ENCODE measurements around the gene ZNF236.

Gene ZNF236

GRCh38 chr18:77012120-77012519 lies 189.8 kb downstream of the ZNF236 start:
- DNase-seq (ENCODE audit: extremely low read depth, low read depth), result no peak
- no peak for TF ChIP-seq CTCF (IDR thresholded peaks at IDR 0.05; ENCODE audit: low read depth, low read length, missing control alignments)
- H3K4me3 ChIP-seq (replicated peaks; ENCODE audit: low read depth, low read length), result no peak overlapping the region

- TF ChIP-seq CTCF (IDR thresholded peaks at IDR 0.05; ENCODE audit: low read depth, low read length, missing control alignments), result no peak
- H3K4me3 ChIP-seq (replicated peaks; ENCODE audit: low read depth, low read length), result no peak overlapping the region
Measured at GRCh38 chr18:77012806-77013541, 190.6 kb downstream of the ZNF236 start.

GRCh38 chr18:77013811-77014521 lies 191.6 kb downstream of the ZNF236 start:
- H3K4me3 ChIP-seq (replicated peaks; ENCODE audit: low read depth, low read length), result no peak overlapping the region
- no peak for DNase-seq (ENCODE audit: extremely low read depth, low read depth)
- TF ChIP-seq CTCF (IDR thresholded peaks at IDR 0.05; ENCODE audit: low read depth, low read length, missing control alignments), result no peak

More at GRCh38 chr18:77012806-77013541, 190.6 kb downstream of the ZNF236 start:
- no peak for DNase-seq (ENCODE audit: extremely low read depth, low read depth)

GRCh38 chr18:77014538-77014937 lies 192.2 kb downstream of the ZNF236 start:
- TF ChIP-seq CTCF (IDR thresholded peaks at IDR 0.05; ENCODE audit: low read depth, low read length, missing control alignments), result no peak
- DNase-seq (ENCODE audit: extremely low read depth, low read depth), result no peak
- no peak overlapping the region for H3K4me3 ChIP-seq (replicated peaks; ENCODE audit: low read depth, low read length)

GRCh38 chr18:77015169-77015568 lies 192.8 kb downstream of the ZNF236 start:
- no peak for DNase-seq (ENCODE audit: extremely low read depth, low read depth)
- no peak overlapping the region for H3K4me3 ChIP-seq (replicated peaks; ENCODE audit: low read depth, low read length)
- TF ChIP-seq CTCF (IDR thresholded peaks at IDR 0.05; ENCODE audit: low read depth, low read length, missing control alignments), result no peak

GRCh38 chr18:77015771-77016710 lies 193.7 kb downstream of the ZNF236 start:
- no peak for DNase-seq (ENCODE audit: extremely low read depth, low read depth)
- H3K4me3 ChIP-seq (replicated peaks; ENCODE audit: low read depth, low read length), result no peak overlapping the region
- TF ChIP-seq CTCF (IDR thresholded peaks at IDR 0.05; ENCODE audit: low read depth, low read length, missing control alignments), result no peak

Data from HFF-Myc (cell line).